NCI-H1048 (cell line): ENCODE data around the gene RPS6KB1.
"Not testable (repeated sequence)": the region's sequence is repeated elsewhere in the genome, so short reads cannot be mapped to it uniquely, and the experiment has no call there.

Source experiments
- DNase-seq: peaks from one replicate; lab custom pipeline; 2025; lab: John Stamatoyannopoulos, UW

RPS6KB1 gene

GRCh38 chr17:59892924-59893675 lies at the start of gene RPS6KB1, which contains the start of gene TUBD1:
TSS of gene RPS6KB1 (plus strand) at chr17:59893121. CDS start at chr17:59893185, 64 bp downstream.
TSS of gene TUBD1 (minus strand) at chr17:59892943. CDS start at chr17:59891002, 1,941 bp downstream.
- peak; percentile 92 for DNase-seq

GRCh38 chr17:59844884-59845594 lies 47.9 kb upstream of the RPS6KB1 start:
- no peak for DNase-seq

DNA sequence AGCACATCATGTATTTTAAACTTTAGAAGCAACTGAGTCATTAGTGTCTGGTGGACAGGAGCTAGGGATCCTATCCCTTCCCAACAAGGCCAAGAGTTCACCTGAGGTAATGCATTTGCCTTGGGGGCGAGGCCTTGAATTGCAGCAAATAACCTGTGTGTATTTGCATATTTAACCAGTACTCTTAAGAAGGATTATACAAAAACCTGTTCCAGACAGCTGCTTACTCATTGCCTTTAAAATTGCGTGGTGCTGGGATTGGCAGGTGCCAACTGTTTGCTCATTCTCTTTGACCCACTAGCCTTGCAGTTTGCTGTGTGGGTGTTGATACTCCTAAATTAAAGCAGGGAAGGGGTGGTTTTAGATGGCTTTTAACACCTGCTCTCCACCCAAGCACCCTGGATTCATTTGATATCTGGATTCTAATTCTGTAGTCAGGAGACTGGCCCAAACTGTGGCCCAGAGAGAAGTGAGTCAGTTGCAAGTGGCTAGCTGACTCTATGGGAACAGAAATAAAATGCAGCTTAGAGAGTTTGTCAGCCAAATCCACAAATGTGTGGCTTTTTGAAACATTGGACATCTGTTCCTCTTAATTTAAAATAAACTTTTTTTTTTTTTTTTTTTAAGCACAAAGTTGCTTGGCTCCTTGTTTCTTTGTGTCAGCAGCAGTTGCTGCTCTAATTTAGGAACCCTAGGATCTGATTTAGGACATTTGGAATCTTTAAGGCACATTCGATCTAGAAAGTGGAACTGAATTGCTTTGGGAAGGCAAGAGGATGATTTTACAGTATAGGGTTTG lies 47.1 kb upstream of the RPS6KB1 start:
- DNase-seq: peak; percentile 94

- DNase-seq: peak; percentile 79
Measured at GRCh38 chr17:59846394-59847165, 46.3 kb upstream of the RPS6KB1 start.

DNA sequence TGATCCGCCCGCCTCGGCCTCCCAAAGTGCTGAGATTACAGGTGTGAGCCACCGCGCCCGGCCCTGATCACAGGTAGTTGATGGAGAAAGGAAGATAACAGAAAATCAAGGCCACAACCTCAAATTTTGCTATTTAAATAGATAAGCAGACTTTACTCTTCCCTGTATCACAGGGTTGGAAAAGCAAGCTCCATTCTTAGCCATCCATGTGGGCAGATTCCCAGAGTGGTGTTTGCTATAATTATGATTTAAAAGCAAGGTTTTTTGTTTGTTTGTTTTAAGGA lies 44.6 kb upstream of the RPS6KB1 start:
- DNase-seq: no peak

DNA sequence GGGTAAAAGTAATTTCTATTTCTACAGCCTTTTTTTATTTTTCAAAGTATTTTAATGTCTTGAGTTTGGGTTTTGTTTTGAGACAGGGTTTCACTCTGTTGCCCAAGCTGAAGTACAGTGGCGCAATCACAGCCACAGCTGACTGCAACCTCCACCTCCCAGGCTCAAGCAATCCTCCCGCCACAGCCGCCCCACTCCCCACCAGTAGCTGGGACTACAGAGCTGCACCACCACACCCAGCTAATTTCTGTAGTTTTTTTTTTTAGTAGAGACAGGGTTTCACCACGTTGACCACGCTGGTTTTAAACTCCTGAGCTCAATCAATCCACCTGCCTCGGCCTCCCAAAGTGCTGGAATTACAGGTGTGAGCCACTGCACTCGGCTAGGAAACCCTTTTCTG lies 44.1 kb upstream of the RPS6KB1 start:
- DNase-seq: no peak

GRCh38 chr17:59850311-59850710 lies 42.6 kb upstream of the RPS6KB1 start:
- DNase-seq: not testable (repeated sequence)

- no peak for DNase-seq
Measured at GRCh38 chr17:59851439-59852375, 41.2 kb upstream of the RPS6KB1 start.

DNA sequence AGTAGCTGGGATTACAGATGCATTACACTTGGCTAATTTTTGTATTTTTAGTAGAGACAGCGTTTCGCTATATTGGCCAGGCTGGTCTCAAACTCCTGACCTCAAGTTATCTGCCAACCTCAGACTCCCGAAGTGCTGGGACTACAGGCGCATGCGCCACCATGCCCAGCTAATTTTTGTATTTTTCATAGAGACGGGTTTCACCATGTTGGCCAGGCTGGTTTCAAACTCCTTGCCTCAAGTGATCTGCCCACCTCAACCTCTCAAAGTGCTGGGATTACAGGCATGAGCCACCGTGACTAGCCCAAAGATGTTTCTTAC lies 40.1 kb upstream of the RPS6KB1 start:
- not testable (repeated sequence) for DNase-seq

DNA sequence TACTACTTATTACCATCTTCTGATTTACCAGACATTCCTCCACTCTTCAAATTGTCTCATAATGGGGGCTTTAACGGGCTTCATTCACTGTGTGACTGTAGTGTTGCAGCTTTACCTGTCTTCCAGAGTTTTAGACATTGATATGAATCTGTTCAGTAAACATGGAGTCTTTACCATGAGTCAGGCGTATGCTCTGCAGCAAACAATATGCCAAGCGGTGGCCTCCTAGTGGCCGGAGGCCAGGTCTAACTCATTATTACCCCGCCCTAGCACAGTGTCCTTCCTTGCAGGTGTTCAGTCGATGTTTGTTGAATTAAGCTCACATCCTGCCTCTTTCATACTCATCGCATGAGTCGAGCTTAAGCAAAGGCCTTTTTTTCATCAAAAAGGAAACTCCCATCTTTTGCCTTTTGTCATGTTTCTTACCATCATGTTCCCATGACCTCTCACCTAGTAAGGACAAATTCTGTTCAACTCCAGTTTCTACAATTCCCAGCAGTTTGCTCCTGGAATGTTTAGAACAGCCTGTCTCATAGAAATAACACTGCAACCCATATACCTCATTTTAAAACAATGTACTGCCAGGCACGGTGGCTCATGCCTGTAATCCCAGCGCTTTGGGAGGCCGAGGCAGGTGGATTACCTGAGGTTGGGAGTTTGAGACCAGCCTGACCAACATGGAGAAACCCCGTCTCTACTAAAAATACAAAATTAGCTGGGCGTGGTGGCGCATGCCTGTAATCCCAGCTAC lies 39.6 kb upstream of the RPS6KB1 start:
- DNase-seq: no peak

- not testable (repeated sequence) for DNase-seq
Measured at GRCh38 chr17:59853919-59854729, 38.8 kb upstream of the RPS6KB1 start.

- no peak for DNase-seq
Measured at GRCh38 chr17:59856859-59857794, 35.8 kb upstream of the RPS6KB1 start.

DNA sequence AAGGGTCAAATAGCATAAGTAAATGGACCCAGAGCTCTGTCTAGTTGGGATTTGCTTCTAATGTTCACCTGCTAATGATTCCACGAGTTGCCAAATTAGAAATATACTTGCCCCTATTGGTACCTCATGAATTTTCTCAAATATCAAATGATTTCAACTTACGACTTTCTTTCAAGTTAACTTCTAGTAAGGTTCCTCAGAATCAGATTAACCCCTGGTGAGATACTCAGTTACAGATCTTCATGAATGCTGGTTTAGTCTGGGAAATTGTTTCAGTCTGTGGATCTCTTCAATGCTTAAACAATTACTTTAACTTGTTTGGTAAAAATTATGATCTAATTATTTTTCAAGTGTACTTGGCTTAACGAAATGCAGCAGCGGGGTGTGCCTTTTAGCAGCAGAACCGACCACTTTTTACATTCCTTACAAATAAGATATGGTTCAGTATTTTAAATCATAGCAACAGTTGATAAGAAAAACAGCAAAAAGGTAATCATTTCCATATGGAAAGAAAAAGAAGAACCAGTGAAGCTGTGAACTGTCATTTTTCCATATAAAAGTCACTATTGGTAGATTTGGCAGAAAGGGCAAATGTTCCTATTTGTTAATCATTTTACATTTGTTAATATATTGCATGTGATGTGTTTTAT lies 34.6 kb upstream of the RPS6KB1 start:
- DNase-seq: no peak

- DNase-seq: no peak
Measured at GRCh38 chr17:59858932-59859331, 34.0 kb upstream of the RPS6KB1 start.

DNA sequence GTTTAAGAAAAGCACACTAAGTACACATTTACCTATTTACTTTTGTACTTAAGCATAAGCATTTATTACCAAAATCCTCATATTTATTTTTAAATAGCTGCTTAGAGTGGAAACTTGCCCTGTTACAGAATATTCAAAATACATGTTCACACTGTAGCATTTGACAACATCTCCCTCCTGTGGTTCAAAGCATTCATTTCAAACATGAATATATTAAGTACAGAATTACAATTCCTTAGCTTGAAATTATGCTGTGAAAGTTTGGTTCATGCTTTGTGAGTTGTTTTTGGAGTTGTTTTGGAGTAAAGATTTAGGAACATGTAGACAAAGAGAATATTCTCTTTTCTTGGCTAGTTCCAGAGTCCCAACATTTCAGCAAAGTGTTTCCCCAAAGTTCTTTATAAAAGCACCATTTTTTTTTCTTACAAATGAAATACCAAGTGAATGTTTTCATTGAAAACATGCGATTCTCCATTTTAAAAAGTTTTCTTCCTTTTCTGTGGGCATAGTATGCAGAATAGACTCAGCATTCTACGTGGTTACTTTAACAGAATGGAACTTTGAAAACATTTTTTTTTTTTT lies 33.4 kb upstream of the RPS6KB1 start:
- no peak for DNase-seq

DNA sequence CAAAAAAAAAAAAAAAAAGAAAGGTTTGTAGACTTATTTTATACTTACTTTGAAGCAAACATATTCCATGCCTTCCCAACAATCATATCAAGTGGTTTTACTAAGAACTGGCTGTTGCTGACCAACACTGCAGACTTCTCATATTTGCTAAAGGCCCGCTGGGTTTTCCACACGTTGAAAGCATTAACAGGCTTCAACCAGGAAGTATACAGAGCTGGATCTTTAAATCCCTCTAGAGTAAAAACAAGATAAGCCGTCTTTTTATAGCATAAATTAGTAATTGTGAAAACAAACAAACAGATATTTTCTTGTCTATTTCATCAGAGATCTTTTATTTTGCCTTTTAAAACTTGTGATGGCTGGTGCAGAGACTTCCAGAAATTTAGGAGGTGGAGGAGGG lies 29.3 kb upstream of the RPS6KB1 start:
- no peak for DNase-seq

DNA sequence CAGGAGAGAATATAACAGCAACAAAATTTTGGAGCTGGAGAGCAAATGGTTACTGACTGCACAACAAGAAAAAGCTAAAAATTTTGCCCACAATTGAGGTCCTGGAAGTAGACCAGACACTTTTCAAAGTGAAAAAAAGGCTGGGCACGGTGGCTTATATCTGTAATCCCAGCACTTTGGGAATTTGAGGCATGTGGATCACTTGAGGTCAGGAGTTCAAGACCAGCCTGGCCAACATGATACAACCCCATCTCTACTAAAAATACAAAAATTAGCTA lies 23.0 kb upstream of the RPS6KB1 start:
- DNase-seq: no peak

- no peak for DNase-seq
Measured at GRCh38 chr17:59870482-59870881, 22.4 kb upstream of the RPS6KB1 start.
